ENCODE data around the gene KCNE4.
"Not testable (repeated sequence)": the region's sequence is repeated elsewhere in the genome, so short reads cannot be mapped to it uniquely, and the experiment has no call there.

KCNE4 gene

GRCh38 chr2:223075301-223076270, 23.6 kb downstream of the KCNE4 start:
- H3K4me3 ChIP-seq (ENCODE audit: low read depth, low read length): no peak overlapping the region
- DNase-seq (ENCODE audit: low read depth): no peak
- TF ChIP-seq CTCF (IDR thresholded peaks at IDR 0.05; ENCODE audit: low read depth, low read length, missing control alignments): no peak

- DNase-seq (ENCODE audit: low read depth): no peak
- no peak for TF ChIP-seq CTCF (IDR thresholded peaks at IDR 0.05; ENCODE audit: low read depth, low read length, missing control alignments)
- no peak overlapping the region for H3K4me3 ChIP-seq (ENCODE audit: low read depth, low read length)
These were observed 24.6 kb downstream of the KCNE4 start for GRCh38 chr2:223076573-223076972.

GRCh38 chr2:223078482-223078881, 26.5 kb downstream of the KCNE4 start:
- no peak for DNase-seq (ENCODE audit: low read depth)
- TF ChIP-seq CTCF (IDR thresholded peaks at IDR 0.05; ENCODE audit: low read depth, low read length, missing control alignments): no peak
- H3K4me3 ChIP-seq (ENCODE audit: low read depth, low read length): no peak overlapping the region

- no peak overlapping the region for H3K4me3 ChIP-seq (ENCODE audit: low read depth, low read length)
- no peak for DNase-seq (ENCODE audit: low read depth)
- no peak for TF ChIP-seq CTCF (IDR thresholded peaks at IDR 0.05; ENCODE audit: low read depth, low read length, missing control alignments)
These were observed 27.4 kb downstream of the KCNE4 start for GRCh38 chr2:223079378-223079777.

- DNase-seq (ENCODE audit: low read depth): no peak
- TF ChIP-seq CTCF (IDR thresholded peaks at IDR 0.05; ENCODE audit: low read depth, low read length, missing control alignments): no peak
- no peak overlapping the region for H3K4me3 ChIP-seq (ENCODE audit: low read depth, low read length)
These were observed 27.9 kb downstream of the KCNE4 start for GRCh38 chr2:223079925-223080324.

- not testable (repeated sequence) for H3K4me3 ChIP-seq (ENCODE audit: low read depth, low read length); DNase-seq (ENCODE audit: low read depth)
These were observed 28.9 kb downstream of the KCNE4 start for GRCh38 chr2:223080790-223081360.

GRCh38 chr2:223081789-223082188, 29.8 kb downstream of the KCNE4 start:
- H3K4me3 ChIP-seq (ENCODE audit: low read depth, low read length): no peak overlapping the region
- DNase-seq (ENCODE audit: low read depth): no peak
- TF ChIP-seq CTCF (IDR thresholded peaks at IDR 0.05; ENCODE audit: low read depth, low read length, missing control alignments): no peak

Measured in GM12864 (cell line).